ENCODE data around the gene MS4A12. TPM values are rescaled to one million over a fixed set of nuclear protein-coding genes. Genes with fewer than 3 reads are reported as not detected.
"Not testable (repeated sequence)": the region's sequence is repeated elsewhere in the genome, so short reads cannot be mapped to it uniquely, and the experiment has no call there.

MS4A12 gene
- total and polyA plus RNA-seq, 8 donors, result 0.15 TPM; not detected in 7

DNA sequence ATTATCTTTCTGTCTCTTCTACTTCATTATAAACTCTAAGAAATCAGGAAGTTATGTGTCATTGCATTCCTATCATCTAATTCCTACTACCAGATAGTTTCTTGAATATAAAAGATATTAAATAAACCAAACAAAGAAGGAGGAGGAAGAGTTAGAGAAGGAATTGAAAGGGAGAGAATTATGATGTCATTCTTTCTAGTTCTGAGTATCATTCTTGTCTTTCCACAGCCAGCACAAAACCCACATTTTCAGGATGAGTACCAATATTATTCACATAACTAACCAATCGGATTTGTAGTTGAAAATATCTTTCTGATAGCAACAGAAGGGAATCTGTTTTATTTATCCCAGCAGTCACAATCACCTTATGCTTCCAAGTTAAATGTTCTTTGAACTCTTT lies 35.9 kb downstream of the MS4A12 start:
- whole genome bisulfite sequencing, 2 donors, result 45 to 59% methylated on average over 1 of the region's 1 CpG
- DNase-seq (no peak), ATAC-seq (no peak), FAIRE-seq (no peak)
- Histone ChIP-seq H3K4me3 (no peak overlapping the region), H3K9me3 (peaks cover 0 to 2% (median 0%) of the 10 kb centered on the region in 4 donors), H3K4me1 (no peaks in the 10 kb centered on the region), H3K36me3 (no peaks in the 10 kb centered on the region), H3K27me3 (peaks cover 0 to 4% (median 0%) of the 10 kb centered on the region in 4 donors), H3K27ac (no peak overlapping the region)
- TF ChIP-seq, protein P1, sequence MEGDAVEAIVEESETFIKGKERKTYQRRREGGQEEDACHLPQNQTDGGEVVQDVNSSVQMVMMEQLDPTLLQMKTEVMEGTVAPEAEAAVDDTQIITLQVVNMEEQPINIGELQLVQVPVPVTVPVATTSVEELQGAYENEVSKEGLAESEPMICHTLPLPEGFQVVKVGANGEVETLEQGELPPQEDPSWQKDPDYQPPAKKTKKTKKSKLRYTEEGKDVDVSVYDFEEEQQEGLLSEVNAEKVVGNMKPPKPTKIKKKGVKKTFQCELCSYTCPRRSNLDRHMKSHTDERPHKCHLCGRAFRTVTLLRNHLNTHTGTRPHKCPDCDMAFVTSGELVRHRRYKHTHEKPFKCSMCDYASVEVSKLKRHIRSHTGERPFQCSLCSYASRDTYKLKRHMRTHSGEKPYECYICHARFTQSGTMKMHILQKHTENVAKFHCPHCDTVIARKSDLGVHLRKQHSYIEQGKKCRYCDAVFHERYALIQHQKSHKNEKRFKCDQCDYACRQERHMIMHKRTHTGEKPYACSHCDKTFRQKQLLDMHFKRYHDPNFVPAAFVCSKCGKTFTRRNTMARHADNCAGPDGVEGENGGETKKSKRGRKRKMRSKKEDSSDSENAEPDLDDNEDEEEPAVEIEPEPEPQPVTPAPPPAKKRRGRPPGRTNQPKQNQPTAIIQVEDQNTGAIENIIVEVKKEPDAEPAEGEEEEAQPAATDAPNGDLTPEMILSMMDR (IDR thresholded peaks at IDR 0.05), result no peak
- intact Hi-C loops (cut with DNase I), result no loop called here

DNA sequence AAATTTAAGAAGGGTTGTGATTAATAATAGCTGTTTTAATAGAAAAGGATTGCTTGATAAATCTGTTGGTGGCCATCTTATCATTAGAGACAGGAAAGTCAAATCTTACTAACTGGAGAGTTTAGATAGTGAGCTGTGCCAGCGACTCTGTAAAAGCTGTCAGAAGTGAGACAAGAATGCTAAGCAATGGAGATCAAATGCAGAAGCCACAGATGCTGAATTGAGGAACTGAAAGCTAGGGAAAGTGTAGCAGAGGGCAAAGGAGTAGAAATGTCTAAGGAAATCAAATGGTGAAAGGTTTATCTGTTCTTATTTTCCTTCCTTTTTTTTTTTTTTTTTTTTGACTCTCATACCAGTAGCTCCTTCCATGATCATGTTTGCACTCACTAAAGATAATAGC lies 36.4 kb downstream of the MS4A12 start:
- DNase-seq (no peak), ATAC-seq (peak in 1 of 4 donors; percentile 53), FAIRE-seq (no peak)
- Histone ChIP-seq H3K9me3 (peaks cover 0 to 2% (median 0%) of the 10 kb centered on the region in 4 donors), H3K36me3 (no peaks in the 10 kb centered on the region), H3K27me3 (peaks cover 0 to 4% (median 0%) of the 10 kb centered on the region in 4 donors), H3K4me3 (no peak overlapping the region), H3K27ac (no peak overlapping the region), H3K4me1 (no peaks in the 10 kb centered on the region)
- TF ChIP-seq, protein P1 (IDR thresholded peaks at IDR 0.05), result no peak
- intact Hi-C loops (cut with DNase I), result no loop called here
- WGBS, 2 donors, result 10 to 15% methylated on average over 1 of the region's 1 CpG

DNA sequence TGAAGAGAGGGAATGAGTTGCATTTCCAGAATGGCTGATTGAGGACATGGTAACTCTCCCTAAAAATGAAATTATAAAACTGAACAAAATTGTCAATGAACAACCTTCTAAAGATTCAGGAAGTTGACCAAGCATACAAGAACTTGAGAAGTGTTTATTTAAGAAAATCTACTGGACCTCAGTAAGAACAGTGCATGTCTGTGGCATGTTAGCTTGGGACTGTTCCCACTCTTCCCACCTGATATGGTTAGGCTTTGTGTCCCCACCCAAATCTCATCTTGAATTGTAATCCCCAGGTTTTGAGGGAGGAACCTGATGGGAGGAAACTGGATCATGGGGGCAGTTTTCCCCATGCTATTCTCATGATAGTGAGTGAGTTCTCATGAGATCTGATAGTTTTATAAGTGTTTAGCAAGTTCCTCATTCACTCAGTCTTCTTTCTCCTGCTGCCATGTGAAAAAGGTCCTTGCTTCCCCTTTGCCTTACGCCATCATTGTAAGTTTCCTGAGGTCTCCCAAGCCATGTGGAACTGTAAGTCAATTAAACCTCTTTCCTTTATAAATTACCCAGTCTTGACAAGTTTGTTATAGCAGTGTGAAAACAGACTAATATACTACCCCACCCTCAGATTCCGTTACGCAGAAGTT lies 38.0 kb downstream of the MS4A12 start:
- Histone ChIP-seq H3K27ac (no peak overlapping the region), H3K4me3 (no peak overlapping the region), H3K9me3 (peaks cover 0 to 2% (median 0%) of the 10 kb centered on the region in 4 donors), H3K4me1 (no peaks in the 10 kb centered on the region), H3K36me3 (no peaks in the 10 kb centered on the region), H3K27me3 (peaks cover 0 to 4% (median 0%) of the 10 kb centered on the region in 4 donors)
- TF ChIP-seq, protein P1 (IDR thresholded peaks at IDR 0.05), result no peak
- 87 to 89% methylated on average over 3 of the region's 3 CpGs for WGBS, 2 donors
- DNase-seq, result no peak
- intact Hi-C loops (cut with DNase I), result no loop called here
- no peak for ATAC-seq
- FAIRE-seq, result no peak

DNA sequence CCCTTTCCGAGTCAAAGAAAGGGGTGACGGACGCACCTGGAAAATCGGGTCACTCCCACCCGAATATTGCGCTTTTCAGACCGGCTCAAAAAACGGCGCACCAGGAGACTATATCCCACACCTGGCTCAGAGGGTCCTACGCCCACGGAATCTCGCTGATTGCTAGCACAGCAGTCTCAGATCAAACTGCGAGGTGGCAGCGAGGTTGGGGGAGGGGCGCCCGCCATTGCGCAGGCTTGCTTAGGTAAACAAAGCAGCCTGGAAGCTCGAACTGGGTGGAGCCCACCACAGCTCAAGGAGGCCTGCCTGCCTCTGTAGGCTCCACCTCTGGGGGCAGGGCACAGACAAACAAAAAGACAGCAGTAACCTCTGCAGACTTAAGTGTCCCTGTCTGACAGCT lies 39.8 kb downstream of the MS4A12 start:
- H3K4me3 ChIP-seq; DNase-seq; ATAC-seq; H3K36me3 ChIP-seq; FAIRE-seq; H3K27me3 ChIP-seq; H3K4me1 ChIP-seq; H3K9me3 ChIP-seq; intact Hi-C loops (cut with DNase I); H3K27ac ChIP-seq: not testable (repeated sequence)
- 76 to 81% methylated on average over 12 to 18 of the region's 18 CpGs for WGBS, 2 donors

DNA sequence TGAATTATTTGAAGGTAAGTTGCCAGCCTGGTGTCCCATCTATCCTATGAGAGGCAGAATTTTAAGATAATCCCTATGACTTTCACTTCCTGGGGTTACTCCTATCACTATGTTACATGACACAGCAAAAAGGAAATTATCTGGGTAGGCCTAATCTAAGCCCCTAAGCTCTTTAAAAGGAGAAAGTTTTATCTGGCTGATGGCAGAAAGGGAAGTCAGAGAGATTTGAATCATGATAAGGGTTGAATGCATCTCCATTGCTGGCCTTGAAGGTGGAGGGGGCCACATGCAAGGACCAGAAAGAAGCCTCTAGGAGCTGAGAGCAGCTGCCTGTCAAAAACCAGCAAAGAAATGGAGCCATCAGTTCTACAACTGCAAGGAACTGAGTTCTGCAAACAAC lies 46.0 kb downstream of the MS4A12 start:
- ATAC-seq; DNase-seq; H3K9me3 ChIP-seq; H3K27me3 ChIP-seq; H3K4me1 ChIP-seq; H3K4me3 ChIP-seq; H3K27ac ChIP-seq; H3K36me3 ChIP-seq; intact Hi-C loops (cut with DNase I); FAIRE-seq: not testable (repeated sequence)

DNA sequence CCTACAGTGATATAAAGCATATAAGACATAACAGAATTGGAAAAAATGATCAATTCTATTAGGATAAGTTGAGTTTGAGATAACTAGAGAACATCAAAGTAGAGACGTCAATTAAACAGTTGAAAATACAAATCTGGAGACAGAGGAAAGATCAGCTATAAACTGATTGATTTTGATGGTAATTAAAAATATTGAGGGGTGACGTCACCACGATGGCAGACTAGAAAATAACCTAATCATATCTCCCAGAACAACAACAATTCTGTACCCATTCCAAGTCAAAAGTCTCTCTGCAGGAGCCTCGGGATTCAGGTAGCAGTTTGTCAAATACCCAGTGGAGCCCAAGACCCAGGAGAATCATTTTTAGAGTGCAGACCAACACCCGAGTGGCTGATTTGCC lies 51.5 kb downstream of the MS4A12 start:
- FAIRE-seq (no peak), ATAC-seq (no peak)
- WGBS, 2 donors, result 55 to 71% methylated on average over 5 of the region's 5 CpGs

More for the DNA sequence above, 51.5 kb downstream of the MS4A12 start:
- Histone ChIP-seq H3K27me3 (no peaks in the 10 kb centered on the region), H3K27ac (no peak overlapping the region), H3K4me1 (no peaks in the 10 kb centered on the region), H3K9me3 (no peaks in the 10 kb centered on the region), H3K4me3 (no peak overlapping the region), H3K36me3 (no peaks in the 10 kb centered on the region)
- TF ChIP-seq, protein P1 (IDR thresholded peaks at IDR 0.05), result no peak
- intact Hi-C loops (cut with DNase I), result no loop called here
- no peak for DNase-seq

All from pancreas (tissue), 10 donors.